Head of caudate nucleus (tissue), 42 donors: ENCODE results near the gene SLC35F2.
A peak's percentile ranks its signal among the peaks of the same experiment; 100 is the strongest.
"Not testable (repeated sequence)": the region's sequence is repeated elsewhere in the genome, so short reads cannot be mapped to it uniquely, and the experiment has no call there.

Source experiments
- DNase-seq, 42 donors: peaks; one replicate each; pipeline versions ENCODE4 v3.0.0 to v3.0.0-alpha.2; 2020 to 2021; ENCODE audit warnings: mixed read lengths in 7 of 42
- intact Hi-C: fragments of 100-400 bp; cut with DNase I; formaldehyde crosslinking; loops from one replicate; pipeline ENCODE4 v1.15.0; 2022

The SLC35F2 gene

GRCh38 chr11:107801641-107802040, 56.9 kb downstream of the SLC35F2 start:
- intact Hi-C loops, result no loop called here
- DNase-seq, result no peak

- DNase-seq, result peak in 41 of 42 donors; percentile 31 to 89 (median 72)
- intact Hi-C loops, result no loop called here
Measured at GRCh38 chr11:107799218-107799859, 59.2 kb downstream of the SLC35F2 start.

DNA sequence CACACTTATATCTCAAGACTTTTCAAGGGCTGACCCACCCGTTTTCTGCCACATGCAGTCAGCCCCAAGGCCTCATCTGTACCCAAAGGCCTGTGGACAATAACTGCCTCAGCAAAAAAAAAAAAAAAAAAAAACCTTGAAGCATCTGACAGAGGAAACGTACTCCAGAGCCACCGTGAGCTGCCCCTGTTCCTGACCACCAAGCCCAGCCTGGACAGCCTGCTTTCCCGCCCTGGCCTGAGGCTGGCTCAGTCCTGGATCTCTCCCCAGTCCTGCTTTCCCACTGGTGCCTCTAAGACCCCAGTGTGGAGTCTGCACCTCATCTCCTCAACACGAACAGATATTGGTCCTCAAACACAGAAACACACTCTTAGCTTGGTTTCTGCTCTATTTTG, 66.5 kb downstream of the SLC35F2 start:
- intact Hi-C loops, result no loop called here
- no peak for DNase-seq

DNA sequence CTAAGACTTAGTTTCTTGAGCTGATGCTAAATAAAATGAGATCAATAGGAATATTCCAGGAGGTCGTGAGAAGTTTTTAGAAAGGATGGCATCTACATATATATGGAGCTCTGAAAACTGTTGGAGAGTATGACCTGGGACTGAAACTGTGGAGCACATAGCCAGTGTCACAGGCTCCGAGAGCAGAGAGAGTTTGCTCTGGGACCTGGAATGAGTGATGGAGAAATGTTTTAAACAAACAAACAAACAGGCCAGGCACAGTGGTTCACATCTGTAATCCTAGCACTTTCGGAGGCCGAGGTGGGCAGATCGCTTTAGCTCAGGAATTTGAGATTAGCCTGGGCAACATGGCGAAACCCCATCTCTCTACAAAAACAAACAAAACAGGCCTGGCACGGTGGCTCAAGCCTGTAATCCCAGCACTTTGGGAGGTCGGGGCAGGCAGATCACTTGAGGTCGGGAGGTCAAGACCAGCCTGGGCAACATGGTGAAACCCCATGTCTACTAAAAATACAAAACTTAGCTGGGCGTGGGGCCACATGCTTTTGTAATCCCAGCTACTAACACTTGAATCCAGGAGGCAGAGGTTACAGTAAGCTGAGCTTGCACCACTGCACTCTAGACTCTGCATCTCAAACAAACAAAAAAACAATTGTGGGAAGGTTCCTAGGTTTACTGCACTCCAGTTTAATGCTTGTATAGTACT, 67.1 kb downstream of the SLC35F2 start:
- no peak for DNase-seq
- intact Hi-C loops, result no loop called here

GRCh38 chr11:107789767-107790166, 68.8 kb downstream of the SLC35F2 start:
- intact Hi-C loops, result no loop called here
- no peak for DNase-seq

GRCh38 chr11:107787733-107788132, 70.9 kb downstream of the SLC35F2 start:
- intact Hi-C loops, result no loop called here
- DNase-seq, result no peak

GRCh38 chr11:107785401-107785800, 73.2 kb downstream of the SLC35F2 start:
- intact Hi-C loops, result no loop called here
- DNase-seq, result no peak

DNA sequence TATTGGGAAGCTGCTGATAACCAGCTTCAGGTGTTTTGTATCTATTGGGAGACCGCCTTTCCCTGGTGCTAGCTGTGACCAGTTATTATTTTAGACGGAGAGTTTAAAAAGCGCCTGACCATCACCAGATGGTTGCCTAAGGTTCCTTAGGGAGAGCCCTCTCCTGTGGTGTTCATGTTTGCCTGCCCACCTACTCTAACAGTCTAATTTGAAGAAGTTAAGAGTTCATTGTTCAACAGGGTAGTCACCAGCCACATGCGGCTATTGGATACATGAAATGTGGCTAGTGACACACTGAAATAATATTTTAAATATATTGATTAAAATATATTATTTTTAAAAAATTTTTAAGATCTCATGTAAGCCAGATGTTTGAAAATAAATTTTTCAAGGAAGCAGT, 75.5 kb downstream of the SLC35F2 start:
- no peak for DNase-seq
- intact Hi-C loops, result no loop called here

- no peak for DNase-seq
- intact Hi-C loops, result no loop called here
Measured at GRCh38 chr11:107780775-107781174, 77.8 kb downstream of the SLC35F2 start.

DNA sequence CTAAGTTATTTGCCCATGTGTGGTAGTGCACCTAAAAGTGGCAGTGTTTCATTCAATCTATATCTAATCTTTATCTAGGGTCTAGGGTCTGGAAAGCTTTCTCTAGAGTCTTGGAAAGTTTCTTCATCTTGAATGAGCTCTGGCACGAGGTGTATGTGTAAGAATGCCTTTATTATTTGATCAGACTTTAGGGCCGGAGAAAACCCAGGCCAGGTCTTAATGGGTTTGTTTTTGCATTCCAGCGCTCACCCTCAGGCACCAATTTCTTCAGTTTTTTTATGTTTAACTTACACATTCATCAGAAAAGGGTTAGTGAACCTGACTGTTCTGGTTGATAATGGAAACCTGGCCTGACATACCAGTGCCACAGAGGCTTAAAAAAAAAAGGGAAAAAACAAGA, 78.5 kb downstream of the SLC35F2 start:
- intact Hi-C loops, result no loop called here
- no peak for DNase-seq

DNA sequence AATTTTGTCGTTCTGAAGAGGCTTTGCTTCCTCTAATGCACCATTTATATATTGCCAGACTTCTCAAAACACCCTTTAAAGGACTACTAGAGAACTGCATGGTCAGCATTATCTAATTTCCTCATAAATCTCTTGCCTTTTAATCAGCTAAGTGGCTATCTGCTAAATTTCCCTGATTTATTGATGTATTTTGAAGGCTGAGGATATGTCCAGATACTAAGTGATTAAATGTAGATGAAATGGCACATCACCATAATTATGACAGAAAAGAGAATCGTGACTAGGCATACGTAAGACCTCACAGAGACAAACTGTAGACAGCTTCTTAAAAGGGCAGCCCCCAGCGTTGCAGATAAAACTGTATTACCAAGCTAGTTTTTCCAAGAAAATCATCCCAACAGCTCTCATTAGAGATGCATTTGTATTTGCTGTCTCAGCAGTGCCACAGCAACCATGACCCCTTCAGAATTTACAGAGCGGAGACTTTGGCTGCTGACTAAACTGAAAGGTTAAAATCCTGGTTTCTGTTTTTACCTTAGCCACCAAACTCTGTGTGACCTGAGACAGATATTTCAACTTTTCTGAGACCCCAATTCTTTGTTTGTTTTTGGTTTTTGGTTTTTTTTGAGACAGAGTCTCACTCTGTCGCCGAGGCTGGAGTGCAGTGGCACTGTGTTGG, 79.6 kb downstream of the SLC35F2 start:
- DNase-seq, result no peak
- intact Hi-C loops, result loop anchor here (10.0 kb wide), 1 partner anchor 204 kb away; no protein-coding TSS in a partner anchor

DNA sequence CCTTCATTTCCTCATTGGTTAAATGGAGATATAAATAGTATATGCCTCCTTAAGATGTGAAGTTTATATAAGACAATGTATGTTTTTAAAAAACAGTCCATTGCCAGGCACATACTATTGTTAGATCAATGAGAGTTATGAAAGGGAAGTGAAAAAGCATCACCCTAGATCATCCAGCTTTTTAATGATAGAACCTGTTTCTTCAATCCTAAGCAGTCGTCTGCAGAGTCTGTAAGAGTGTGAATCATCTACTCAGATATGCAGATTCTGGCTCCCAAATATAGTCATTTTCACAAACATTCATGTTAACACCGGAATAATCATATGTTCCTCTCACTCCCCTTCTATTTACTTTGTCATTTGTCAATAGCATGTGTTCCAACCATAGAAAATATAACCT, 81.5 kb downstream of the SLC35F2 start:
- no peak for DNase-seq
- intact Hi-C loops, result loop anchor here (10.0 kb wide), 1 partner anchor 202 kb away; no protein-coding TSS in a partner anchor

DNA sequence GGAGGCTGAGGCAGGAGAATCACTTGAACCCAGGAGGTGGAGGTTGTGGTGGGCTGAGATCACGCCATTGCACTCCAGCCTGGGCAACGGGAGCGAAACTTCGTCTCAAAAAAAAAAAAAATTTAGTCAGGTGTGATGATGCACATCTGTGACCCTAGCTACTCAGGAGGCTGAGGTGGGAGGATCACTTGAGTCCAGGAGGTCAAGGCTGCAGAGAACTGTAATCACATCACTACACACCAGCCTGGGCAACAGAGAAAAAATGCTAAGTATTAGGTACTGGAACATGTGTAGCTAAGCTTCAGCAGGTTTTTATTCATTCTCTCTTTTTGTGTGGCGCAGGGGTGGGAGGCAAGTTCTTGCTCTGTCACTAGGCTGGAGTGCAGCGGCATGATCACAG, 82.5 kb downstream of the SLC35F2 start:
- no peak for DNase-seq
- intact Hi-C loops, result loop anchor here (10.0 kb wide), 1 partner anchor 201 kb away; no protein-coding TSS in a partner anchor

GRCh38 chr11:107770551-107770951, 88.0 kb downstream of the SLC35F2 start:
- peak in 1 of 42 donors; percentile 18 for DNase-seq
- intact Hi-C loops, result loop anchor here (10.0 kb wide), 1 partner anchor 196 kb away; no protein-coding TSS in a partner anchor

GRCh38 chr11:107769189-107769588, 89.4 kb downstream of the SLC35F2 start:
- DNase-seq, result peak in 3 of 42 donors; percentile 14 to 41 (median 25)
- intact Hi-C loops, result no loop called here

DNA sequence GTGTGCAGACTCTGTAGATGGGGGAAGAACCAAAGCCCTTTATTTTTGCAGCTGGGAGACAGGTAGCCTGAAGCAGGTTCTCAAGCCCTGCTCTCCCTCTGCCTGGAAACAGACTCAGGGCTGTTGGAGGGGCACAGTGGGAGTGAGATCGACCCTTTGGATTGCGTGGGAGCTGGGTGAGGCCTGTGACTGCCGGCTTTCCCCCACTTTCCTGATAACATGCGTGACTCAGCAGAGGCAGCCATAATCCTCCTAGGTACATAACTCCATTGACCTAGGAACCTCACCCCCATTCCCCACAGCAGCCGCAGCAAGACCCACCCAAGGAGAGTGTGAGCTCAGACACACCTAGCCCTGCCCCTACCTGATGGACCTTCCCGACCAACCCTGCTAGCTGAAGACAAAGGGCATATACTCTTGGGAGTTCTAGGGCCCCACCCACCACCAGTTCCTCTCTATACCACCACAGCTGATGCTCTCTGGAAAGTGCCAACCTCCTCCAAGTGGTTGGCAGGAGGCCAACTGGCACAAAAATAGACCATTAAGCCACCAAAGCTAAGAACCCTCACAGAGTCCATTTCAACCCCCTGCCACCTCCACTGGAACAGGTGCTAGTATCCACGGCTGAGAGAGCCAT, 99.8 kb downstream of the SLC35F2 start:
- DNase-seq, intact Hi-C loops: not testable (repeated sequence)

DNA sequence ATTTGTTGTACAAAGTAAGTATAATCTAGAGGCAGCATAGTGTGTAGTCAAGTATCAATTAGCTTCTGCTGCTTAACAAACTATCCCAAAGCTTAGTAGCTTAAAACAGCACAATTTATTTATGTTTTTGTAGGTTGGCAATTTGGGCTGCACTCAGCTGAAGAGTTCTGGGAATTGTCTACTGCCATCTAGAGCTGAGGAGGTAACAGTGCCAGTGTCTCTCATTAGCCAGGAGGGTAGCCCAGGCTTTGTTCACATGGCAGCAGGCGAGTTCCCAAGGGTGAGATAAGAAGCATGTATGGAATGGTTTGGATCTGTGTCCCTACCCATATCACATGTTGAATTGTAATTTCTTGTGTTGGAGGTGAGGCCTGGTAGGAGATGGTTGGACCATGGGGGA, 100.9 kb downstream of the SLC35F2 start:
- intact Hi-C loops, result no loop called here
- DNase-seq, result no peak

- intact Hi-C loops, result no loop called here
- peak in 20 of 42 donors; percentile 7 to 66 (median 34) for DNase-seq
Measured at GRCh38 chr11:107756553-107756952, 102.0 kb downstream of the SLC35F2 start.

GRCh38 chr11:107752949-107753822, 105.4 kb downstream of the SLC35F2 start:
- DNase-seq, result no peak

More at GRCh38 chr11:107752949-107753822, 105.4 kb downstream of the SLC35F2 start:
- intact Hi-C loops, result no loop called here
